ENCODE measurements around the gene PSPC1.

- TF ChIP-seq CTCF (IDR thresholded peaks at IDR 0.05; ENCODE audit: insufficient read depth, low read length, poor library complexity, severe bottlenecking) = no peak
- TF ChIP-seq EZH2phosphoT487 (conservative IDR thresholded peaks at IDR 0.05; ENCODE audit: low read length) = no peak
These were observed 14.8 kb downstream of the PSPC1 start for GRCh38 chr13:19767966-19768365.
